Subcutaneous abdominal adipose tissue (tissue), 5 donors: ENCODE data around the gene MYBPHL.

Experiments used
- H3K27ac ChIP-seq: one replicate; pipeline ENCODE4 v1.7.0; 2013; ENCODE audit warnings: low read depth, mild to moderate bottlenecking, inconsistent platforms, low read length, moderate library complexity
- H3K27me3 ChIP-seq, 5 donors: one replicate each; pipeline ENCODE4 v1.7.0; 2013; ENCODE audit warnings: low read length in 5 of 5, inconsistent platforms in 1 of 5; ENCODE audit not compliant: control insufficient read depth in 5 of 5, insufficient read depth in 4 of 5
- H3K36me3 ChIP-seq, 5 donors: one replicate each; pipeline ENCODE4 v1.7.0; 2013; ENCODE audit warnings: low read length in 5 of 5; ENCODE audit not compliant: control insufficient read depth in 5 of 5, insufficient read depth in 5 of 5
- H3K4me1 ChIP-seq, 5 donors: one replicate each; pipeline ENCODE4 v1.7.0; 2013; ENCODE audit warnings: low read length in 5 of 5, mild to moderate bottlenecking in 3 of 5, moderate library complexity in 1 of 5; ENCODE audit not compliant: control insufficient read depth in 5 of 5, insufficient read depth in 5 of 5
- H3K4me3 ChIP-seq, 5 donors: one replicate each; pipeline ENCODE4 v1.7.0; 2013; ENCODE audit warnings: low read length in 5 of 5, low read depth in 1 of 5
- H3K9ac ChIP-seq, 5 donors: one replicate each; pipeline ENCODE4 v1.7.0; 2013; ENCODE audit warnings: low read length in 5 of 5, mild to moderate bottlenecking in 4 of 5, moderate library complexity in 3 of 5
- H3K9me3 ChIP-seq, 5 donors: one replicate each; pipeline ENCODE4 v1.7.0; 2013; ENCODE audit warnings: low read length in 5 of 5; ENCODE audit not compliant: control insufficient read depth in 5 of 5
- donor health status: healthy.
- donor health status: healthy.
- donor health status: healthy.
- donor health status: healthy.
- donor health status: healthy.

MYBPHL gene

DNA sequence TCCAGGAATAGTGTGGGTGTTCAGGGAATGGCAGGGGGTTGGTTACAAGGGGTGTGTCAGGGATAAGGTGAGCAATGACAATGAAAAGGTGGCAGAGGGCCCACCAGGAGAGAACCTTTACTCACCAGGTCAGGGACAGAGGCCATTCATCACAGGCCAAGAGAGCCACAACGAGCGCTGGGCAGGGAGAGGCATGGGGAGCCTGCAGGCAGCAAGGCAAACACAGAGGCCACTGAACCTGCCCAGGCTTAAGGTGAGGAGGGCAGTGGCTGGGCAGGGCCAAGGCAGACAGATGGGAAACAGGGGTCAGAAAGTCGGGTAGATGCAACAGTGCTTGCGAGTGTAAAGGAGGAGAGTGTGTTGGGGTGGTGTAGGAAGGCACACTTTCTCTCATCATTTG, 28.3 kb upstream of the MYBPHL start:
- peaks cover 43 to 69% (median 67%) of the 10 kb centered on the region in 5 donors for H3K36me3 ChIP-seq
- no peak overlapping the region for H3K27ac ChIP-seq

DNA sequence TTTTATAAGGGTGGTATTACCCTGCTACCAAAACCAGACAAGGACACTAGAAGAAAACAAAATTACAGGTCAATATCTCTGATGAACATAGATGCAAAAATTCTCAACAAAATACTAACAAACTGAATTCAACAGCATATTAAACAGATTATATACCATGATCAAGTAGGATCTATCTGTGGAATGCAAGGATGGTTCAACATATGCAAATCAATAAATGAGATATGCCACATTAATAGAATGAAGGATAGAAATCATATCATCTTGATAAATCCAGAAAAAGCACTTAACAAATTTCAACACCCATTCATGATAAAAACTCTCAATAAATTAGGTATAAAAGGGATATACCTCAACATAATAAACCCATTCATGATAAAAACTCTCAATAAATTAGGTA, 24.3 kb upstream of the MYBPHL start:
- H3K9me3 ChIP-seq: peaks cover 0 to 8% (median 3%) of the 10 kb centered on the region in 5 donors
- H3K4me1 ChIP-seq: no peaks in the 10 kb centered on the region
- H3K4me3 ChIP-seq: no peak overlapping the region
- no peak overlapping the region for H3K27ac ChIP-seq
- no peaks in the 10 kb centered on the region for H3K27me3 ChIP-seq
- peaks cover 33 to 69% (median 60%) of the 10 kb centered on the region in 5 donors for H3K36me3 ChIP-seq
- H3K9ac ChIP-seq: no peak overlapping the region

More for the DNA sequence above, 28.3 kb upstream of the MYBPHL start:
- Histone ChIP-seq H3K9me3 (peaks cover 0 to 8% (median 3%) of the 10 kb centered on the region in 5 donors), H3K4me1 (no peaks in the 10 kb centered on the region), H3K27me3 (no peaks in the 10 kb centered on the region), H3K4me3 (no peak overlapping the region), H3K9ac (no peak overlapping the region)

DNA sequence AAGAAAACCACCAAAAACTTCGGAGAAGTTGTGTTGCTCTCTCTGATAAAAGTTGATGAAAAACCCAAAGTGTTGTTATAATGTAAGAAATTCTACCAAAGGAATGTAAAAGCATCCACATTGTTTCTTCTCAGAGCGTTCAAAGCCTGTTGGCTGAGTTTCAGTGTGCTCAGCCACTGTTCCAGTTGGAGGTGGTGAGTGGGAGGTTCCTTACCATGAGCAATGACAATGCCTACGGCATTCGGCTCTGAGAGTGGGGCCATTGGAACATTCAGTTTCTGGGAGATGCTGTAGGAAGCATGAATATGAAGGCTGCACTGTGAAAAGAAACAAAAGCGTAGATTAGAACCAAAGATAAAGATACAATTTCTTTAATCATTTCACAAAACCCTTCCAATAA, 20.5 kb upstream of the MYBPHL start:
- Histone ChIP-seq H3K9me3 (peaks cover 0 to 8% (median 3%) of the 10 kb centered on the region in 5 donors), H3K36me3 (peaks cover 35 to 62% (median 59%) of the 10 kb centered on the region in 5 donors), H3K4me3 (no peak overlapping the region), H3K27me3 (no peaks in the 10 kb centered on the region), H3K4me1 (no peaks in the 10 kb centered on the region), H3K27ac (no peak overlapping the region), H3K9ac (no peak overlapping the region)

DNA sequence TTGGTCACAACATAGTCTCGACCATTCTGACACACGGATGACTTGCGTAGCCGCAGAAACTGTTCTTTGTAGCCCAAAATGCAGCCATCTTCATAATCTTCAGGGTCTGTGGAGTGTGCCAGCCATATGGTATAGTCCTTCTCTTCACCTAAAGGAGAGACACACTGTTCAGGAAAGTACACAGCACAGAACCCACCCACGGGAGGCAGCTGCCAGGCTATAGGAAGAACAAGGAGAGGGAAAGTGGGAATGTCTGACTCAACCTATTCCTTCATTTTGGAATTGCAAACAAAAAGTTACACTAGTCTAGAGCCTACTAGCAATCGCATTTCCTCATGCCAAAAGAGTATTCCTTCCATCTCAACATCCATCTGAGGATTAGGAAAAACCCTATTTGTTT, 16.2 kb upstream of the MYBPHL start:
- Histone ChIP-seq H3K9ac (no peak overlapping the region), H3K4me1 (no peaks in the 10 kb centered on the region), H3K36me3 (peaks cover 38 to 83% (median 78%) of the 10 kb centered on the region in 5 donors), H3K27ac (no peak overlapping the region), H3K9me3 (no peaks in the 10 kb centered on the region), H3K4me3 (no peak overlapping the region), H3K27me3 (no peaks in the 10 kb centered on the region)

DNA sequence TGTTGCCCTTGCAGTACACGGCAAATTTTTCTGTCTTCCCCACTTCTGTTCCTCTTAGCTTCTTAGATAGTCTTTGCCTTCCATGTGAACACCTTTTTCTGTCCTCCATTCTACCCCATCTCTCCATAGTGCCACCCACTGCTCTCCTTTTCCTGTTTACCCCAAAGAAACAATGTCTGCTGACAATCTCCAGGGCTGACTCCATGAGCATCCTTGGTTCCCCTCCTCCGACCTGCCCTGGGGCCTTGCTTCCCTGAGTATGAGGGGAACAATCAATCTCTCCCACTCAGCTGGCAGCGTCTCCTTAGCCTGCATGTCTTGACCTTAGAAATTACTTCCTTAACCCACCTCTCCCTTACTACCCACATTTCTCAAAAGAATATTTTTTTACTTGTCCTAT, 12.3 kb upstream of the MYBPHL start:
- Histone ChIP-seq H3K9ac (no peak overlapping the region), H3K36me3 (peaks cover 37 to 97% (median 93%) of the 10 kb centered on the region in 5 donors), H3K27ac (no peak overlapping the region), H3K27me3 (no peaks in the 10 kb centered on the region), H3K9me3 (no peaks in the 10 kb centered on the region), H3K4me3 (no peak overlapping the region), H3K4me1 (peaks cover 0 to 8% (median 0%) of the 10 kb centered on the region in 5 donors)

DNA sequence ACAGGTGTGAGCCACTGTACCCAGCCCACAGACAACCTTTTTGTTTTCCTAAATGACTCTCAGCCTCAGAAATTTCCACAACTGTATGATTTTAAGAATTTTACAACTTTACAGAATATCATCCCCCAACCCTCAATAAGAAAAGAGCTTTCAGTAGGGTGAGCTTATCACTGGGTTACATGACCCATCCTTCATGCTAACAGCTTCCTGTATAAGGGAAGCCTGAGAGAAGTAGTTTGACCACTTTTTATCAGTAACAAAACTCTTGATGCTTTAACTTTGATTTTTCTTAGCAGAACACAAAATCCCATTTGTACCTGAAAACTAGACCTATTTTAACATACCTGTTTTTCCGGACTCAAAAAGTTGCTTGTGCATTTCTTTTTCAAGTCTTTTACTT, 9.7 kb upstream of the MYBPHL start:
- Histone ChIP-seq H3K36me3 (peaks cover 39 to 86% (median 86%) of the 10 kb centered on the region in 5 donors), H3K9ac (no peak overlapping the region), H3K4me1 (peaks cover 0 to 20% (median 7%) of the 10 kb centered on the region in 5 donors), H3K27ac (no peak overlapping the region), H3K9me3 (no peaks in the 10 kb centered on the region), H3K4me3 (no peak overlapping the region), H3K27me3 (no peaks in the 10 kb centered on the region)

DNA sequence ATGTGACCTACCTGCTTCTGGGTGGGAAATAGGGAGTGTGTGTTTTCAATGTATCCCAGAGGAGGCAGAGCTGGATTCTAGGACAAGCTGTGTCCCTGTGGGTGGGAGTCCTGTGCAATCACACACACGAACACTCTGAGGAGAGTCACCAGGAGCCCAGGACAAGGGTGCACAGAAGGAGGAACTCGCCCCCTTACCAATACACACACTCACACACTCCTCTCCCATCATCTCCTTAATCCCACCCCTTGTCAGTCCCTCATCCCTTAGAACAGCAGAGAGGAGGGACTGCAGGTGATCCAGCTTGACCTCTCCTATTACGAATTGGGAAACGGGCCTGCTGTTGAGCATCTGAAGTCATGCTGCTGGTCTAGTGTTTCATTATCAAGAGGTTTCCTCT, 8.5 kb upstream of the MYBPHL start:
- no peak overlapping the region for H3K9ac ChIP-seq
- H3K27ac ChIP-seq: no peak overlapping the region
- H3K27me3 ChIP-seq: no peaks in the 10 kb centered on the region
- peaks cover 0 to 20% (median 7%) of the 10 kb centered on the region in 5 donors for H3K4me1 ChIP-seq
- peaks cover 33 to 86% (median 84%) of the 10 kb centered on the region in 5 donors for H3K36me3 ChIP-seq
- H3K9me3 ChIP-seq: no peaks in the 10 kb centered on the region
- H3K4me3 ChIP-seq: no peak overlapping the region

DNA sequence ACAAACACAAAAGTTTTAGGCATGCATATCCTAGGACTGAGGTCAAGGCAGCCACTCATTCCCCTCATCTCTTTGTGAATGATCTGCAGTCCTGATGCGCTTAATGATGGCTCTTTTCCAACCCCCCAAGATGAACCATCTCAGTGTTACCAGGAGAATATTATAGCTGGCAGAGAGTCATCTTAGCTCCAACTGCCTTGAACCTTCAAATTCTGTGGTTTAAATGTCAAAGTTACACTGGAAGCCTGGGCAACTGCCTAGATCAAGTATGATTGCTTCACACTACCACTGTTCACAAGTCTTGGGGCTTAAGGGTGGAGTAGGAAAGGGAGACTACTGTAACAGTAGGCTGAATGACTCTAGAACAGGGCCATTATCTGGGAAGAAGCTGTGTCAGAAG, 8.0 kb upstream of the MYBPHL start:
- Histone ChIP-seq H3K9me3 (no peaks in the 10 kb centered on the region), H3K4me1 (peaks cover 0 to 20% (median 7%) of the 10 kb centered on the region in 5 donors), H3K27me3 (no peaks in the 10 kb centered on the region), H3K4me3 (no peak overlapping the region), H3K27ac (no peak overlapping the region), H3K36me3 (peaks cover 28 to 85% (median 81%) of the 10 kb centered on the region in 5 donors), H3K9ac (no peak overlapping the region)

DNA sequence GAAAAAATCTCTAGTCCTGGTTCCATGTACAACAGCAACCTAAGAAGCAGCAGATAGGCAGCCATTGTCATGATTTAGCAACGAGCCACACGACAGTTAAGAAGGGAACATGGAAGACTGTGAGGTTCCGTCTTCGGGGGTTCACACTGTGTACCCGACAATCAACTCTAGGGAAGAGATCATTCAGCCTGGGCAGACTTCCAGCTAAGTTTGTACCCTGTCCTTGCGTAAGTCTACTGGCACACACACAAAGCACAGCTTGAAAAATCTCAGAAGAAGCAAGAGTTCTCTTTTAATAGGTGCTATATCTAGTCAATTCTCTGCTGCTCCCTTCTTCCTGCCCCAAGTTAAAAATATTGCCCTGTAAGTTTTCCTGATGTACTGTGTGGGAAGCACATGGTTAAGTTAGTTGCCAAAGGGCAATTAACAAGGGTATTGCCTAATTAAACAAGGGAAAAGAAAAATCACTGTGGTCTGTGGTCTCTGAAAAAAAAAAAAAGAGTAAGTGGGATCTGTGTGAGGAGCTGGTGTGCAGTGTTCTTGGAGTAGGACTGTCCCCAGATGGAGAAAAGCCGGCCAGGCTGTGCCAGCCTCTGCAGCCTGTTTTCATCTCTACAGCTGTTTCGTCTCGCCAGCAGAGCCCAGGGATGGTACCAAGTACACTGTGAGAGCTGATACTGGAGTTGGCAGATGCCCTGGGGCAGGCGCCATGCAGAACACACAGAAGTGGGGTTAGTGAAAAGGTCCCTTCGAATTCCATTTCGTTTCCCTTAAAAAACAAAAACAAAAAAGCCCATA, 6.4 kb upstream of the MYBPHL start:
- no peak overlapping the region for H3K4me3 ChIP-seq
- no peaks in the 10 kb centered on the region for H3K27me3 ChIP-seq
- peak overlapping the region in 1 of 5 donors; percentile 27 for H3K9ac ChIP-seq
- no peak overlapping the region for H3K27ac ChIP-seq
- H3K9me3 ChIP-seq: no peaks in the 10 kb centered on the region
- H3K4me1 ChIP-seq: peaks cover 0 to 20% (median 7%) of the 10 kb centered on the region in 5 donors
- peaks cover 31 to 76% (median 70%) of the 10 kb centered on the region in 5 donors for H3K36me3 ChIP-seq

DNA sequence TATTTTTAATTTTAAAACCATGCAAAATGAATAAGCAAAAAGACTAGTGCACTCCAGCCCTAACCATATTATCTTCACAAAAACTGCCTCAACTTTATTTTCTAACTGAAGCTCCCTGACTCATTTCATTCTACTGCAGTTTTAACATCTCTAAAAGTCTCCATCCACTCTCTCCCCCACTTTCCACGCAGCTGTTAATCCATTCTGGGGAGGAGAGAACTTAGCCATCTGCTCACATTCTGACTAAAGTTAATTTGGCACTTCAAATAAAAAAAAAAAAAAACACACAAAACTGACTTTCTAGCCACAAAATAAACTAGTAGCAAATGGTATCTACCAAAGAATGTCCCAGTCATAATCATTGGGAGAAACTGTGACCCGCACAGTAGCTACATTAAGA, 5.4 kb upstream of the MYBPHL start:
- H3K9ac ChIP-seq: no peak overlapping the region
- peaks cover 31 to 68% (median 60%) of the 10 kb centered on the region in 5 donors for H3K36me3 ChIP-seq
- no peaks in the 10 kb centered on the region for H3K9me3 ChIP-seq
- H3K27me3 ChIP-seq: no peaks in the 10 kb centered on the region
- H3K4me3 ChIP-seq: no peak overlapping the region
- peaks cover 0 to 20% (median 12%) of the 10 kb centered on the region in 5 donors for H3K4me1 ChIP-seq
- H3K27ac ChIP-seq: no peak overlapping the region
